GM08714 (cell line): ENCODE results near the gene DUOXA2.
"Not testable (repeated sequence)": the region's sequence is repeated elsewhere in the genome, so short reads cannot be mapped to it uniquely, and the experiment has no call there.

ENCODE experiments used
- H3K4me3 ChIP-seq: fragments of 200-500 bp; sonication (Bioruptor generic); 2 replicates; pipeline ENCODE4 v1.5.1; 2014; ENCODE audit warnings: mild to moderate bottlenecking, low read length, inconsistent platforms
- ZNF274 ChIP-seq: IDR thresholded peaks from 2 replicates; pipeline ENCODE4 v1.6.1; 2012; ENCODE audit warnings: mild to moderate bottlenecking, low read depth, low read length

The DUOXA2 gene

GRCh38 chr15:45114076-45114750 is at the start of gene DUOXA2, which contains the start of gene DUOX2:
Gene DUOXA2, plus strand, starts transcription at chr15:45114326. Its CDS starts 280 bp downstream, at chr15:45114606.
Gene DUOX2, minus strand, starts transcription at chr15:45114172. Its CDS starts 761 bp downstream, at chr15:45113411.
- TF ChIP-seq ZNF274, result no peak
- no peak within 1 kb of the TSS for H3K4me3 ChIP-seq

- H3K4me3 ChIP-seq, result no peak overlapping the region
- no peak for TF ChIP-seq ZNF274
Measured at GRCh38 chr15:45064386-45064785, 49.7 kb upstream of the DUOXA2 start.

DNA sequence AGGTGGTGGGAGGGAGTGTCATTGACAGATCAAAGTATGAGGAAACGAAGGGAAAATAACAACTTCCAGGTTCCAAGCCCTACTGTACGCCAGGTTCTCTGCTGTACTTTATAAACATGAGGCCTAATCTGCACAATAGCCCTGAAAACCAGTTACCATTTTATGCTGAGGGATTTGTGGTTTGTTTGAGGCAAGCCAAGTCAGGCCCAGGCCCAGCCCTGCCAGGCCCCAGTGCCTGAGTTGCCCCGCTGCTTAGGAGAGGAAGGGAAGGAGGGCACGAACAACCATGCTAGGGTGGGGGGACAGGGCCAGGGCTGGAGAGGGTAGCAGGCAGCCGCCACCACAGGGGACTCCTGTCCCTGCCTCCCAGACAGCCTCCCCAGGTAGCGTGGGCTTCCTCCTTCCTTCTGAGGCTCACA is 44.2 kb upstream of the DUOXA2 start:
- H3K4me3 ChIP-seq, result not testable (repeated sequence)

DNA sequence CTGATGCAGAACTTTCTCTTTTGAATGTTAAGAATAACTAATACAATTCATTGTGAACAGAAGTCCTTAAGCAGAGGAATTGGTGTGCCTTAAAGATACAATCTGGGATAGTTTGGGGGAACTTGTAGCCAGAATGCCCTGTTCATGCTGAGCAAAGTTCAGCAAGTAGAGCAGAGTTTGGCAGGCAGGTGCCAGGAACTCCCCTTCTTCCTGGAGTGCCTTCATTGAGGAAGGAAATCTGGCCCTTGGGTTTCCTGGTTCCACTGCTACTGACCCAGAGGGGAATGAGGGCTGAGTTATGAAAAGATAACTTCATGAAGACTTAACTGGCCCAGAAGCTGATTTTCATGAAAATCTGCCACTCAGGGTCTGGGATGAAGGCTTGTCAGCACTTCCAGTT is 40.5 kb upstream of the DUOXA2 start:
- H3K4me3 ChIP-seq, result not testable (repeated sequence)

GRCh38 chr15:45075440-45076320 is 38.4 kb upstream of the DUOXA2 start:
- H3K4me3 ChIP-seq, result not testable (repeated sequence)

DNA sequence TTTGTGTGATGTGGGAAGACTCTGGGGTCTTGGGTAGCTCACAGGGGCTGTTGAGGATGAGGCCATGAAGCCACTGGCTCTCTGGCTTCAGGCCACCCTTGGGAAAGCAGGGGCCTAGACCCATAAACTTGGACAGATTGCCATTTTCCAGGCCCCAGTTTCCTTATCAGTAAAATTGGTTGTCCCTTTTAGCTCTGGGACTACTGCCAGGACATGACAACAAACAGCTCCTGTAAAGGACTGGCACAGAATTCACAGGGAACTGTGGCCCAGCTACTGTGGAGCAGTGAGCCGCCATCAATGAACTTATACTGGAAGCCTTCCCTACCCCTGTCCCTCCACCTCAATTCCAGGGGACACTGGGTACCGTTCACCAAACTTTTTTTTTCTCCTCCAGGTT is 36.7 kb upstream of the DUOXA2 start:
- not testable (repeated sequence) for H3K4me3 ChIP-seq

GRCh38 chr15:45079201-45079600 is 34.9 kb upstream of the DUOXA2 start:
- not testable (repeated sequence) for H3K4me3 ChIP-seq

GRCh38 chr15:45079628-45080246 is 34.4 kb upstream of the DUOXA2 start:
- not testable (repeated sequence) for H3K4me3 ChIP-seq

DNA sequence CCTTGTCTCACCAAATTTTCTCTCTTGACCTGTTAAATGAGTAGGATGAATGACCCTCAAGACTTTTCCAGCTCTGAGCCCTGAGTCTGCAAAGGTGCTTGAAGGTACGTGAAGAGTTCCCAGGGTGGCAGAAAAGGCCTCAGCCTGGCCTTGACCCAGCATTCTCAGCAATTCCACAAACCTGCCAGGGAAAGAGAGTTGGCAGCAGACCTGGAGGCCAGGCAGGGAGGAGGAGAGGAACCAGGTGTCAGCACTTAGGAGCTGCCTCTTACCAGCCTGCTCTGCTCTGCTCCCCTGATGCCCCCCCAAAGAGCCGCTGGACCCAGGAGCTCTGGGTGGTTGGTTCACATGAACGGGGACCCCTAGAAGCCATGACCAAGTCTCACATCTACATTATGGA is 33.5 kb upstream of the DUOXA2 start:
- not testable (repeated sequence) for H3K4me3 ChIP-seq

DNA sequence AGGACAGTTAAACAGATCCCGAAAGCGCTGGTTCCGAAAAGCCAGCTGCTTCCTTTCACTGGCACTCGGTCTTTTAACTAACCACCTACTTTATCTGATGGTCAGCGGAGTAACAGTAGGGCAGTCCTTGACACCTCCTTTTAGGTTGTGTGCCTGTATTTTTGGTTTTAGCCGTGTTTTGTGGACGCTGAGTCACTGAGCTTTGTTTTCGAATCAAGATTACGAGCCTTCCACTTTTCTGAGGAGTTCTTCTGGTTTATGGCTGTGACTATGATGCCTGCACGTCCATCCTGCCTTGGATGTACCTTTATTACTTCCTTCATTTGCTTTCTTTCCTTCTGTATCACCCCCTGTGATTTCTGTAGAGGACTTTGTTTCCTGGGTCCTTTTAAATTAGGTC is 31.7 kb upstream of the DUOXA2 start:
- not testable (repeated sequence) for H3K4me3 ChIP-seq

GRCh38 chr15:45083223-45083622 is 30.9 kb upstream of the DUOXA2 start:
- no peak for TF ChIP-seq ZNF274
- H3K4me3 ChIP-seq, result no peak overlapping the region

GRCh38 chr15:45084163-45084562 is 30.0 kb upstream of the DUOXA2 start:
- no peak for TF ChIP-seq ZNF274
- no peak overlapping the region for H3K4me3 ChIP-seq

GRCh38 chr15:45087513-45087912 is 26.6 kb upstream of the DUOXA2 start:
- TF ChIP-seq ZNF274, result no peak
- no peak overlapping the region for H3K4me3 ChIP-seq

GRCh38 chr15:45088801-45089711 is 25.1 kb upstream of the DUOXA2 start:
- no peak for TF ChIP-seq ZNF274
- no peak overlapping the region for H3K4me3 ChIP-seq
